GM23248 (cell line): ENCODE results near the gene ULBP1. TPM values are rescaled to one million over a fixed set of nuclear protein-coding genes. Genes with fewer than 3 reads are reported as not detected.

ENCODE experiments used
- DNase-seq: peaks from one replicate; pipeline ENCODE4 v3.0.0-alpha.2; 2015
- H2AFZ ChIP-seq: fragments of 200-600 bp; sonication (generic); 2 replicates; pipeline ENCODE4 v1.6.1; 2016; ENCODE audit warnings: antibody characterized with exemption
- H3F3A ChIP-seq: fragments of 200-600 bp; sonication (generic); 2 replicates; pipeline ENCODE4 v1.6.1; 2016; ENCODE audit warnings: mild to moderate bottlenecking, antibody characterized with exemption, mixed run types; ENCODE audit not compliant: insufficient read depth
- H3K27ac ChIP-seq: fragments of 200-600 bp; sonication (generic); 2 replicates; pipeline ENCODE4 v1.5.1; 2016; ENCODE audit warnings: mild to moderate bottlenecking
- H3K27me3 ChIP-seq: fragments of 200-600 bp; sonication (generic); replicated peaks from 2 replicates; pipeline ENCODE4 v1.6.1; 2016; ENCODE audit warnings: mild to moderate bottlenecking; ENCODE audit not compliant: insufficient read depth
- H3K36me3 ChIP-seq: fragments of 200-600 bp; sonication (generic); 2 replicates; pipeline ENCODE4 v1.6.1; 2016; ENCODE audit warnings: low read depth, mild to moderate bottlenecking
- H3K4me1 ChIP-seq: fragments of 200-600 bp; sonication (generic); 2 replicates; pipeline ENCODE4 v1.6.1; 2016; ENCODE audit warnings: mild to moderate bottlenecking; ENCODE audit not compliant: insufficient read depth
- H3K4me2 ChIP-seq: fragments of 200-600 bp; sonication (generic); one replicate; pipeline ENCODE4 v1.6.1; 2016; ENCODE audit warnings: mild to moderate bottlenecking; ENCODE audit not compliant: unreplicated experiment
- H3K4me3 ChIP-seq: fragments of 200-600 bp; sonication (generic); 2 replicates; pipeline ENCODE4 v1.5.1; 2016; ENCODE audit warnings: mild to moderate bottlenecking
- H3K79me2 ChIP-seq: fragments of 200-600 bp; sonication (generic); 2 replicates; pipeline ENCODE4 v1.6.1; 2016; ENCODE audit warnings: mild to moderate bottlenecking; ENCODE audit not compliant: insufficient read depth
- H3K9ac ChIP-seq: fragments of 200-600 bp; sonication (generic); 2 replicates; pipeline ENCODE4 v1.6.1; 2016; ENCODE audit warnings: mild to moderate bottlenecking
- H3K9me2 ChIP-seq: fragments of 200-600 bp; sonication (generic); 2 replicates; pipeline ENCODE4 v1.6.1; 2016; ENCODE audit warnings: mixed run types, mild to moderate bottlenecking, moderate library complexity; ENCODE audit not compliant: insufficient read depth
- H3K9me3 ChIP-seq: fragments of 200-600 bp; sonication (generic); one replicate; pipeline ENCODE4 v1.6.1; 2017; ENCODE audit warnings: low read depth
- H4K20me1 ChIP-seq: fragments of 200-600 bp; sonication (generic); 2 replicates; pipeline ENCODE4 v1.6.0; 2016; ENCODE audit not compliant: insufficient read depth
- EZH2 ChIP-seq: fragments of 200-600 bp; sonication (generic); IDR thresholded peaks from 2 replicates; pipeline ENCODE4 v1.6.1; 2018; ENCODE audit warnings: antibody characterized with exemption, mild to moderate bottlenecking; ENCODE audit not compliant: insufficient read depth, poor library complexity, severe bottlenecking
- EZH2phosphoT487 ChIP-seq: fragments of 200-600 bp; sonication (generic); IDR thresholded peaks from 2 replicates; pipeline ENCODE4 v1.6.1; 2018; ENCODE audit warnings: antibody characterized with exemption, moderate library complexity, mild to moderate bottlenecking, low read depth; ENCODE audit not compliant: insufficient read depth
- WGBS, 2 experiments: methylation state at CpG; one replicate each; pipeline ENCODE4 v1.1.6; 2015 to 2017; ENCODE audit warnings: low lambda C conversion rate in 2 of 2, low coverage in 1 of 2; ENCODE audit errors: missing lambda C conversion rate in 2 of 2; 5-methylcytosine and 5-hydroxymethylcytosine counted together
- in situ Hi-C: fragments of 300-500 bp; cut with MboI; formaldehyde crosslinking; loops from 2 replicates; pipeline ENCODE4 v1.15.0; 2020
- polyA plus RNA-seq: library from polyadenylated mRNA; unstranded; fragments of >200 nt; fragmentation: Nextera tagmentation; extraction: Ambion mirVana; gene quantifications from 2 replicates; pipeline ENCODE4 v1.2.1, GENCODE V29; 2016
- total RNA-seq: library from RNA; depleted of rRNA; stranded (reverse); fragments of >200 nt; shearing (Covaris generic); gene quantifications from 2 replicates; pipeline ENCODE4 v1.2.3, GENCODE V29; 2014

The ULBP1 gene
- total and polyA plus RNA-seq, 2 experiments from 2014 or later, result 6.1 to 9.1 TPM

- 30 to 37% methylated on average over 4 of the region's 4 CpGs for WGBS, 2 experiments
- Histone ChIP-seq H3K9me3 (no peaks in the 10 kb centered on the region), H3K27ac (no peak overlapping the region), H3K9me2 (no peaks in the 10 kb centered on the region), H3K9ac (no peak overlapping the region), H2AFZ (no peak overlapping the region), H3K4me2 (no peak overlapping the region), H4K20me1 (no peaks in the 10 kb centered on the region), H3K79me2 (no peaks in the 10 kb centered on the region), H3K4me1 (no peaks in the 10 kb centered on the region), H3F3A (no peaks in the 10 kb centered on the region), H3K36me3 (no peaks in the 10 kb centered on the region), H3K27me3 (peaks cover 84% of the 10 kb centered on the region), H3K4me3 (no peak overlapping the region)
- in situ Hi-C loops, result no loop called here
- no peak for DNase-seq
- no peak for TF ChIP-seq EZH2phosphoT487
- TF ChIP-seq EZH2, result no peak
Measured at GRCh38 chr6:149991838-149992237, 28.1 kb downstream of the ULBP1 start.

- no peak overlapping the region for H3K4me2 ChIP-seq
- no peak overlapping the region for H3K4me3 ChIP-seq
- TF ChIP-seq EZH2, result no peak
- no peak for TF ChIP-seq EZH2phosphoT487
- H3K9me3 ChIP-seq, result no peaks in the 10 kb centered on the region
- no peaks in the 10 kb centered on the region for H3F3A ChIP-seq
- no peak overlapping the region for H2AFZ ChIP-seq
- no peaks in the 10 kb centered on the region for H3K9me2 ChIP-seq
- no peaks in the 10 kb centered on the region for H3K79me2 ChIP-seq
- H4K20me1 ChIP-seq, result no peaks in the 10 kb centered on the region
- H3K27ac ChIP-seq, result no peak overlapping the region
- no peak overlapping the region for H3K9ac ChIP-seq
- H3K36me3 ChIP-seq, result no peaks in the 10 kb centered on the region
- no peak for DNase-seq
- WGBS, 2 experiments, result 40 to 43% methylated on average over 6 of the region's 6 CpGs
- H3K4me1 ChIP-seq, result no peaks in the 10 kb centered on the region
- peaks cover 66% of the 10 kb centered on the region for H3K27me3 ChIP-seq
- in situ Hi-C loops, result no loop called here
Measured at GRCh38 chr6:149995235-149995750, 31.6 kb downstream of the ULBP1 start.

- H3K4me2 ChIP-seq, result no peak overlapping the region
- H3K79me2 ChIP-seq, result no peaks in the 10 kb centered on the region
- H3K4me1 ChIP-seq, result no peaks in the 10 kb centered on the region
- H3F3A ChIP-seq, result no peaks in the 10 kb centered on the region
- H3K27ac ChIP-seq, result no peak overlapping the region
- H3K27me3 ChIP-seq, result peaks cover 59% of the 10 kb centered on the region
- H3K36me3 ChIP-seq, result no peaks in the 10 kb centered on the region
- TF ChIP-seq EZH2phosphoT487 (no peak), EZH2 (no peak)
- H3K9ac ChIP-seq, result no peak overlapping the region
- H4K20me1 ChIP-seq, result no peaks in the 10 kb centered on the region
- 68 to 78% methylated on average over 7 of the region's 7 CpGs for WGBS, 2 experiments
- H2AFZ ChIP-seq, result no peak overlapping the region
- no peak for DNase-seq
- H3K9me3 ChIP-seq, result no peaks in the 10 kb centered on the region
- H3K4me3 ChIP-seq, result no peak overlapping the region
- in situ Hi-C loops, result no loop called here
- no peaks in the 10 kb centered on the region for H3K9me2 ChIP-seq
Measured at GRCh38 chr6:149995971-149996370, 32.2 kb downstream of the ULBP1 start.

DNA sequence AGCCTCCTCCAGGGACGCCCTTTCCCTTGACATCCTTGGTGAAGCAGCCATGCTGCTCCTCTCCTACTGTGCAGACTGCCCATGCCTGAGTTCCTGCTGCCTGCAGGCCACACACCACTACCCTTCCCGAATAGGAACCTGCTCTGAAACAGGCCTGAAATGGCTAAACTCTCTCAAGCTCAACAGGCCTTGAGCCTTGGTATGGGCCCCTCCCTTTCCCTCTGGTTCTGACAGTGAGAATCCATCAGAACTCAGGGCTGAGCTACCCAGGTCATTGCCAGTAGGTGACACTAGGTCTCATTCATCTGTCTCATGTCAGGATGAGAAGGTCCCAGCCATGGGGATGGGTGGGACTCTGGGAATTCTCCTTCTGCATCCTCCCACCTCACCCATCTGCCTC lies 35.9 kb downstream of the ULBP1 start:
- Histone ChIP-seq H3K9me3 (no peaks in the 10 kb centered on the region), H3K36me3 (no peaks in the 10 kb centered on the region), H3K27me3 (peaks cover 24% of the 10 kb centered on the region), H3K4me1 (no peaks in the 10 kb centered on the region), H4K20me1 (no peaks in the 10 kb centered on the region), H2AFZ (no peak overlapping the region), H3K9me2 (no peaks in the 10 kb centered on the region), H3K79me2 (no peaks in the 10 kb centered on the region), H3K9ac (no peak overlapping the region), H3K27ac (no peak overlapping the region), H3F3A (no peaks in the 10 kb centered on the region), H3K4me2 (no peak overlapping the region), H3K4me3 (no peak overlapping the region)
- WGBS, 2 experiments, result 63 to 67% methylated on average over 2 of the region's 2 CpGs
- TF ChIP-seq EZH2phosphoT487, result no peak
- TF ChIP-seq EZH2, result no peak
- no peak for DNase-seq
- in situ Hi-C loops, result no loop called here
